Measurements from ENCODE around the gene ABCB11.

DNA sequence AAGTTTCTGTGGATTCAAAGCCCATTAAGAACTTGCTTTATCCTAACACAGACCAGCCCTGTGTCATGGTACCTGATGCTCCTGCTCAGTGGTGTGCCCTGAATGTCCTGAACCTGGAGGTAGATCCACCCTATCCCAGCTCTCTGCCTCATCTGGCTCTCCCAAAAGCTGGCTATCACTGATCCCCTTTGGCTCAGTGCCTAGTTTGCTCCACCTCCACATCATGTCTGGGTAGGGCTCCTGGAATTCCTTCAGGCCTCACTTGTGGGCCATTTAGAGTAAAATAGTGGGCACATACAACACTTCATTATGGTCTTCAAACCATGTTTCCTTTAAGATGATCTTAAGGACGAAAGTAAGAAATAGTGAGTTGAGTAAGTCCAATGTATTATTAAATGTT is 4.8 kb upstream of the ABCB11 start:
- TF ChIP-seq CTCF (IDR thresholded peaks at IDR 0.05; ENCODE audit: poor library complexity, severe bottlenecking) (no peak), POLR2AphosphoS5 (IDR thresholded peaks at IDR 0.05) (no peak), EP300 (conservative IDR thresholded peaks at IDR 0.05; ENCODE audit: poor library complexity, severe bottlenecking) (no peak)

All from neural cell (in vitro differentiated cells).